Thoracic aorta endothelial cell (primary cell): Measurements from ENCODE around the gene FLT4. TPM values are rescaled to one million over a fixed set of nuclear protein-coding genes. Genes with fewer than 3 reads are reported as not detected.

Experiments used
- total RNA-seq: library from RNA; depleted of rRNA; stranded (reverse); fragments of >200 nt; gene quantifications from 2 replicates; pipeline ENCODE4 v1.2.3, GENCODE V29; 2012

FLT4 gene
- 1.3 and 1.9 TPM in 2 replicates for total RNA-seq

GRCh38 chr5:180649297-180650039, at the start of gene FLT4:
FLT4 (minus strand) TSS chr5:180649600; CDS start chr5:180649545, 55 bp downstream.

GRCh38 chr5:180591311-180591887, 58.0 kb downstream of the FLT4 start, which contains the start of gene SCGB3A1:
SCGB3A1 (minus strand) TSS chr5:180591499; CDS start chr5:180591462, 37 bp downstream.

Other genes starting within 250 kb of the FLT4 start
- gene CNOT6, start 155.2 kb downstream of the FLT4 start, total RNA-seq: 30.9 and 33.5 TPM in 2 replicates
- gene SCGB3A1, start 58.1 kb downstream of the FLT4 start, total RNA-seq: not detected in 2 replicates
- gene OR2Y1, start 90.5 kb upstream of the FLT4 start, total RNA-seq: not detected in 2 replicates
- gene MGAT1, start 153.2 kb upstream of the FLT4 start, total RNA-seq: 88.4 and 104 TPM in 2 replicates
- 21.3 and 23.3 TPM in 2 replicates for gene ZFP62, start 211.7 kb upstream of the FLT4 start, total RNA-seq
- gene BTNL8, start 249.6 kb upstream of the FLT4 start, total RNA-seq: not detected in 2 replicates